ENCODE data around the gene ZNF148.
"Not testable (repeated sequence)": the region's sequence is repeated elsewhere in the genome, so short reads cannot be mapped to it uniquely, and the experiment has no call there.

GRCh38 chr3:125343367-125343766, 31.8 kb downstream of the ZNF148 start:
- not testable (repeated sequence) for TF ChIP-seq CTCF, POLR2A (IDR thresholded peaks at IDR 0.05)
